Measurements from ENCODE around the gene PKNOX2.

GRCh38 chr11:125389339-125390166 lies 225.0 kb downstream of the PKNOX2 start:
- TF ChIP-seq CTCF (IDR thresholded peaks at IDR 0.05) (no peak), POLR2A (IDR thresholded peaks at IDR 0.05) (no peak)

All from suprapubic skin (tissue), 3 donors.